ENCODE measurements around the gene PAPPA2.
"Not testable (repeated sequence)": the region's sequence is repeated elsewhere in the genome, so short reads cannot be mapped to it uniquely, and the experiment has no call there.

The PAPPA2 gene

DNA sequence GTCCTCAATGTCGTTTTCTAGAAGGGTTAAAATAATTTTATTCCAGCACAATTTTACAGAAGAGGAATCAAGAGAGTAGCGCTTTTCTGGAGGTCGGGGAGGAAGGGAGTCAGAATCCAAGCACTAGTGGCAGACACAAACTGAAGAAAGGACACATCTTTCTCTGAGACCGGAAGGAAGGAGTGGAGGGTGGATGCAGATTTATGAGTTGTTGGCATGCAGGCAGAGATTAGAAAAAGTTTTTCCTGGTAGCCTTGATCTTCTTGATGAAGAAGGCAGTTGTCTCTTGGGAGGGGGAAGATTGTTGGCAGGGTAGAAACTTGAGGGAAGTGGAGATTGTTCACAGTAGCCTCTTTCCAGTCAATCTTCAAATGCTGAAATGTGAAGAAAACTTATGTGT lies 149.8 kb downstream of the PAPPA2 start:
- no peak for DNase-seq

DNA sequence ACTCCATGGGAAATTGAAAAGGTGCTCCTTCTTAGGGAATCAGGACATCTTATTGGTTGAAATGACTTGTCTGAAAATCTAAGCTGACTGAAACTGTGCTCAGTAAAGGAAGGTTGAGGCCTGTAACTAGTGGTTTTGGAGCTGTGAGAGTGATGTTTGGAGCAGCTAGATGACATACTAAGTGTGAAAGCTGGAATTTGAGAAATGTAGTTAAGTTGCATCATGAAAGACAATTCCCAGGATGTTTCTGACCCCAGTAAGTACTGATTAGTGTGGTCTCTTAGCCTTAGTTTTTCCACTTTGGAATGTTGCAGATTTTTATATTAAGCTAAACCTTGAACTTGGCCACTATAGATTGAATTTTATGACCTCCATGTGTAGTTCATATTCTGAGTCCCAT lies 154.9 kb downstream of the PAPPA2 start:
- no peak for DNase-seq

DNA sequence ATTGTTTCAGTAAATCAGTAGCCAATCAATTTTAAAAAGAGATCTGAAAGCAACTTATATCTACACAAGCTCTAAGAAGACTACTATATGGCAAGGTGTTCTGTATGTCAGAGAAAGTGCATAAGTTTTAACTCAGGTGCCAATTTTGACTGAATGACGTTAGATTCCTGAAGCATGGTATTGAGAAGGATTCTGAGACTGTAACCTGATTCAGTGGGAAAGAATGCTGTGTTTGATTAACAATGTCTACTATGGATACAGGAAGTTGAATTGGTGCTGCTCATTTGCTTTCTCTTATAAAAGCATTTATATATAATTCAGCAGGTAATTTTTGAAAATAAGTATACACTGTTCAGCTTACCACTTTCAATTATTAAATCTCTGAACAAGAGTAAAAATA lies 156.3 kb downstream of the PAPPA2 start:
- no peak for DNase-seq

DNA sequence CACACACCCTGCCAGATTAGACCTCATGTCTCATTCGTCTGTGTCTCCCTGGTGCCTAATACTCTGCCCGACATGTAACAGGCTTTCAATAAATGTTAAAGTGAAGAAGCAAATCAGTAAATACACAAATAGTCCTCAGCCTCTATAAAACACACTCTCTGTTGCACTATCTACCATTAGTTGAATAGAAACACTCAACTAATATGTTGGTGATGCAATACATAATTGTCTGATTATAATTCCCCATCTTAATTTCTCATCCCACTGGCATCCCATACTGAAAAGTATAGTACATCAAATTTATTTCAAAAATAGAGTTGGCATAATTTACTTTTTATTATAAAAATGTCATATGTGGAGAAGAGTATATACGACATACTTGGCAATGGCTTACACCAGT lies 162.4 kb downstream of the PAPPA2 start:
- DNase-seq: no peak

DNA sequence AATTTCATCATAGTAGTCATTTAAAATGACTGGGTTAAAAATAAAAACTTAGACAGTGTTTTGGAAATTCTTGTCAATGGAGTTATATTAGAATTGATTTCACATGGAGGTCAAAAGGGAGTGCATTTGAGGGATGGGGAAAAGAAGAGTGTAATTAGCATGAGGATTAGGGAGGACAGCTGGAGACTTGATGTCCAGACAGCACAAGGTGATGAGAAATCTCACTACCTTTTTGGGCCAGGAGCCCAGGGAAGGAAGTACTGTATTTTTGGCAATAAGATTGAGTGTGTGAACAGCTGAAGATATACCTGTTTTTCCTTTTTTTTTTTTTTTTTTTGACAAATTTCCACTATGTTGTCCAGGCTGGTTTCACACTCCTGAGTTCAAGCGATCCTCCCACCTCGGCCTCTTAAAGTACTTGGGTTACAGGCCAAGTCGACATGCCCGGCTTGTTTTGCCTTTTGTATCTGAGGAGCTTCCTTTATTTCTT lies 163.6 kb downstream of the PAPPA2 start:
- no peak for DNase-seq

DNA sequence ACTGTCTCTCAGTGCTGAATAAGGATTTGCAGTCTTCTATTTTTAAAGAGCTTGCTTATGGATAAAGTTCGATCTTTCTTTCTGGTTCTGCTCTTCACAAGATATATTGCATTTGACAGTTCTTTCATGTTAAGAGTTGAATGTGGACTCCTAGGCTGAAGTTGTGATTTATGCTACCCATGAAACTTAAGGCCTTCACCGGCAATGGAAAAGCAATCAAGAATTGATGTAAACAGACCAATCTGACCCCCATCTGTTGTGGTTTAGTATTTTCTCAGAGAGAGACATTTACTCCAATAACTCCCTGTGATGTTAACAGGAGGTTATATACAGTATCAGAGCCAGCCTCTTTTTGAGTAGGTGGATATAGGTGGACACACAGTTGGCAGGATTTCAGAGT lies 165.8 kb downstream of the PAPPA2 start:
- no peak for DNase-seq

DNA sequence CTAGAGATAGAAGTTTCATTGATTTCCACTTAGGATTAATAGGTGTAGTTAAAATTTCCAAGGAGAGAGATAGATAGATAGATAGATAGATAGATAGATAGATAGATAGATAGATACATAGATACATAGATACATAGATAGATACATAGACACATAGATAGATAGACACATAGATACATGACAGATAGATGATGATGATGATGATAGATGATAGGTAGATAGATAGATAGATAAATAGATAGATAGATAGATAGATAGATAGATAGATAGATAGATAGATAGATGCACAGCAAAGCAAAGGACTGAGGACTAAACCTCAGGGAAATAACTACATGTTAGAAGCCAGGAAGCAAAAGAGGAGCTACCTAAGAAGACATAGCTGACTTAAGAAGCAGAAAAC lies 171.8 kb downstream of the PAPPA2 start:
- not testable (repeated sequence) for DNase-seq

DNA sequence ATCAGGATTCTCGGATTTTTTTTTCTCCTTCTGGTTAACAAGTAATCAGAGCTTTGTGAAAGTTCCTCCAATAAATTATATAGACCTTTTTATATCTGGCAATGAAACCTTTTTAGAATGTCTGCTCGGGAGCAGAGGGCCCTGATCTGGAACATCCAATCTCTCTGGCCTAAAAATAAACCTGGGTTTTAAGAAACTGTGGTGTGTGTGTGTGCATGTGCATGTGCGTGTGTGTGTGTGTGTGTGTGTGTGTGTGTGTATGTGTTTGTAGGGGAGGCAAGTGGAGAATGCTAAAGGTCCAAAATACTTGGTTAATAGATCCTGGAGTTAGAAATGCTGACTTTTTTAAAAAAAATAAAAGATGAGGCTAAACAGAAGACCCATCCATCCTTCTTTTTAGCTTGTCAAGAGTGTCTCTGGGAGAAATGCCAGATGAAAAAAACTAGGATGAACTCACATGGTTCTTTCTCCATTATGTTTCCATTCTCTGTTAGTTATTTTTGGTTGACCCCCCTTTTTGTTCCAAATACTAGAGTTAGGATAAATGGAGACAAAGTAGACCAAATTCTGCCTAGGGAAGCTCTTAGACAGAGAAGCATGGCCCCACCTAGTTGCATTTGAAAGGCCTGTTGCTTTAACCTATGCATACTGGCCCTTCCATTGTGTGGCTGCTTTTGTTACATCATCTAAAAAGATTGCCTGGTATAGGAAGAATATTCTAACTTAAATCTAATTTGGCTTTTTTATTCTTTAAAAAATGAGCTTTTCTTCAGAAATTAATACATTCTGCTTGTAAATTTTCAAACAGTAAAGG lies 175.9 kb downstream of the PAPPA2 start:
- no peak for DNase-seq

DNA sequence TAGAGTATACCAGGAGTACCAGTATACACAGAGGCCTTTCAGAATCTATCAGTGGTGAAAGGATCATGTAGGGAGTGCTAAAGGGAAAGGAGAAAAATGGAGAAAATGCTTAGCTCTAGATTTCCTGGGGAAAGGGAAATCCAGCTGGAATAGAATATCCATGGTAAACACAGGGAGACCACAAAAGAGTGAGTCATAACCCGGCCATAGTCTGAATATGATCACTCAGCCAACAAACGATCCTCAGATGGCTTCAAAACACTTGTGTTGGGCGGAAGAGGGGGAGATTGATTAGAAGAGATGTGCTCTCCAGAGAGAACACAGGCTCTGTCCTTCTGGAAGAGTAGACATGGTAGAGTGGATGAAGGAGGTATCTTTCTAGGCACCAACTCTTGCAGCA lies 180.6 kb downstream of the PAPPA2 start:
- no peak for DNase-seq

DNA sequence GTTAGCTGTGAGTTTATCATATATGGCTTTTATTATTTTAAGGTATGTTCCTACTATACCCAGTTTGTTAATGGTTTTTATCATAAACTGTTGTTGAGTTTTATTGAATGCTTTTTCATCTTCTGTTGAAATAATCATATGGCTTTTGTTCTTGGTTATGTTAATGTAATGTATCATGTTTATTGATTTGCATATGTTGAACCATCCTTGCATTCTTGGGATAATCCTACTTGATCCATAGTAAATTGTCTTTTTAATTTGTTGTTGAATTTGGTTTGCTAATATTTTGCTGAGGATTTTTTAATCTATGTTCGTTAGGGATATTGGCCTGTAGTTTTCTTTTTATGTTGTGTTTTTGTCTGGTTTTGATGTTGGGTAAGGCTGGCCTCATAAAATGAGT lies 185.6 kb downstream of the PAPPA2 start:
- no peak for DNase-seq

DNA sequence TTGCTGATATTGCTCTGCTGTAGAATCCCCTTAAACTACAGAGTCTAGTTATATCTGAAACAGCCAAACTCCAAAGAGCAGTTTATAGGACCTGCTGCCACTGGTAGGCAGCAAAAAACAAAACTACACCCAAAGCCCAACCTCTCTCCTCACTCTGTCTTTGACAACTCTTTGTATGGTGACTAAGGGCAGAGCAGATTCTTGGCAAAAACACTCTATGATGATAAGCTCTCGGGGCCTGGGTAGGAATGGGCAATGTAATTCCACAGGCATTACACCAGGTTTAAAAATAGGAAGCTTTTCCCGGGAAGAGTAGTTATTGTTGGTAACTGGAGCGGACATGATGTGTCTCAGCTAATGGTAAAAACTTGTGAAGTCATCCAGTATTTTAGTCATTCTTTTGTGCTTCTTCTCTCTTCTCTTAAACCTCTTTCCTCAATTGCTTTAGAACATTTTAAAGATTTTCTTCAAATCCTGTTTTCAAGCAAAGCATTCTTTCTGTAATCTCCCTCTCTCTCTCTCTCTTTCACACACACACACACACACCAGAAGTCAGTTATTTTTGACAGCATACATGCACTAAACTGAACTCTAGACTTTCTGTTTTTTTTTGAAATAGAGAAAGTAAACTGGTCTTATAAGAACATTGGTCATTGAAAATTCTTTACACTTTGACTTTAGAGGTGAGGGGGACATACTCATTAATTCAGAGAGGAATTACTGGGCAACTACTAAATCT lies 193.5 kb downstream of the PAPPA2 start:
- DNase-seq: no peak

DNA sequence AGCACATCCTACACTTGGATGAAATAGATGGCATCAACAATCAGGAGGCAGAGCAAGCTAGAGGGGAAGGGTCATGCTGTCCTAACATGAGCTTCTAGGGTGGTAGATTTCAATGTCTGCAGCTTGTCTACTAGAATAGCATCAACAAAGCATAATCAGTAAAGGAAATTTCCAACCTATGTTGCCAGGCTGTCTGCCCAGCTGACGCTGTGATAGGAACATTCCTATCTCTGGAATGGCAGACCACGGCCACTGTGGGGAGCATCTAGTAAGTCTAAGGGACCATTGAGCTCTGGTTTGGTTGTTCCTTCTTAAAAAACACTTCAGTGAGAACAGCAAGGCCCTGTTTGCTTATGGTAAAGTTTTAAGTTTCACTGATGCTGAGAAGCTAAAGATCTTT lies 206.8 kb downstream of the PAPPA2 start:
- DNase-seq: no peak

DNA sequence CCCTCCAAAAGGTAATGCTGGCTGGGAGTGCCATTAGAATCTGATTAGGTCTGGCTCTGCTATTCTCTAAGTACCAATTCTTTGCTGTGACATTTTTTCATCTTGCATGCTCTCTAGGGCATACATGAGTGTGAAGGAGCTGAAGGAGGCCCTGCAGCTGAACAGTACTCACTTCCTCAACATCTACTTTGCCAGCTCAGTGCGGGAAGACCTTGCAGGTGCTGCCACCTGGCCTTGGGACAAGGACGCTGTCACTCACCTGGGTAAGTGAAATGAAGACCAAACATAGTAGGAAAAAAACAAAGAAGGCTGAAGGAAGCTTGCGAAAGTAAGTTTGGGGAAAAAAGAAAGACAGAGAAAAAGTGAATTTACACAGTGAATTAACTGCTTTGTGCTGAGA lies 207.9 kb downstream of the PAPPA2 start:
- DNase-seq: no peak

DNA sequence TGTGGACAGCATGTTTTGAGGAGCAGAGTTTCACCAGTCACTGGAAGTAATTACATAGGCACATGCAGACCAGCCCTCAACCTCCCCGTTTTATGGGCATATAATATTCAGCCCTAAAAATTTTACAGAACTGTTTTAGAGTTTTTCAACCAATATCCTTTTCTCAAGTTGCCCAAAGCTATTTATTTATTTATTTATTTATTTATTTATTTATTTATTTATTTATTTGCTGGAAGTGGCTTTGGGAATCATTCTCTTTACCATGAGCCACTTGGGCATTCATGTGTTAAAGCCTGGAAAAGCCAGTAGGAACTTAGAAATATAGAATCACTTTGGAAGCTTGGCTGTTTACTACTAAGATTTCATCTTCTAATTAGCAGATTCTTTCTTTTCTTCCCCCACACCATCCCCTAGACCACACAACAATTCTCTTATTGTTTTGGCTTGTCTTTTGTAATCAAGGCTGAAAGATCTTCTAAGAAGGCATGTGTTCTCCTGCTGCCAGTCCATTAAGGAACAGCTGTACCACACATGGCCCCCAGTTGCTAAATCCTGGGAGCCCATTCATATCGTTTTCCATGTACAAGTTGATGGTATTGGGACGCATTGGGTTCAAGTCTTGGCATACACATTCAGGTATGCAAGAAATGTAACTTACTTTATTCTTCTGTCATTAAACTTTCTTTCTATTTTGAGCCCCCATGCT lies 220.0 kb downstream of the PAPPA2 start:
- DNase-seq: no peak

DNA sequence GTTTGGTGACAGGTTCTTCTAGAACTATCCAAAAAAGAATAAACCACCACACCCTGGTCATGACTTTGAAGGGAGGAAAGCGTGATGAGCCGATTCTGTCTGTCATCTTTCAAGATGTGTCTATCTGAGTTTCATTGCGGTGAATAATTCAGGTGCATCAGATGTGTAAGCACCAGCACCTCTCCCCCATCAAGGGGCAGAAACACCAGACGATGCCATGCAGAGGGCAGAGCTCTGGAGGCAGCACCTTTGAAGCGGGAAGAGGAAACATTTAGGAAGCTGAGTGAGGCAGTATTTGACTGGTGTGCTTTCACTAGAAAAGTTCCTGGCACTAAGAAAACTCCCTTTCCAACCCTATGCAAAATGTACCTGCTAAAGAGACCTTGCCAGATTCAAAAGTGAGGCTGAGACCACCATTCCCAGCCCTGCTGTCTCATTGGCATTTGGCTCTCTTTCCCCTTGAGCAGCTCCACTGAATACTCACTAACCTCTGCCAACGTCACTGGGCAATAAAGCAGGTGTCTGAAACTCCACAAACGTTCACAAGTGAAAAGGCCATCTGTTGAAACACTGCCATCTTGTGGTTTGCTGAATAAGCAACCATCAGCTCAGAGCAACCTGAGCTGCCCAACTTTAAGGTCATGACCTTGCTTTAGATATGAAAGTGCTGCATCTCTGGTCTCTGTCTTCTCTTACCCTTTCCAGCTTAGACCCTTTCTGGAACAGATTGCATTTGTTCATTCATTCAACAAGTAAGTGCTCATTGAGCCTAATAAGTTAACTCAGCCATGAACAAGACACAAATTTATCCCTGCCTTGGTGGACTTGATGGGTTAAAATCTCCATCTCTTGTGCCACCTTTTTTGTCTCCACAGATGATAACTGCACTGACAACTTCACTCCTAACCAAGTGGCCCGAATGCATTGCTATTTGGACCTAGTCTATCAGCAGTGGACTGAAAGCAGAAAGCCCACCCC lies 228.6 kb downstream of the PAPPA2 start:
- no peak for DNase-seq

DNA sequence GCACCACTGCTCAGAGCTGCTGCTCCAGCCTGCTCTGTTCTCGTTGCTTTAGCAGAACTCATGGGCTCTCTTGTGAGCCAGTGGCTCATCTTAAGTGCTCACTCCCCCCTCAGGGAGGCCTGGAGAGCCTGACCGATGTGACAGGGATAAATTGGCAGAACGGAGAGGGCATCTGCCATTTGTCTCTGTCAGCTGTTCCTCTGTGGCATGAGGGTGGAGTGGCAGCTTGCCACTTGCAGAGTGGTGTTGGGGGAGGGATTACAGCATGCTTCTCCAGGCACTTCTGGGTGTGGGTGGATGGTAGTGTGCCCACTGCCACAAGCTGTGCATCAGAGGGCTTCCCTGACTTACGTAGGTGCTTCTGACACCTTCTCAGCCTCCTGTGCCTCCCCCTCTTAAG lies 229.5 kb downstream of the PAPPA2 start:
- no peak for DNase-seq

DNA sequence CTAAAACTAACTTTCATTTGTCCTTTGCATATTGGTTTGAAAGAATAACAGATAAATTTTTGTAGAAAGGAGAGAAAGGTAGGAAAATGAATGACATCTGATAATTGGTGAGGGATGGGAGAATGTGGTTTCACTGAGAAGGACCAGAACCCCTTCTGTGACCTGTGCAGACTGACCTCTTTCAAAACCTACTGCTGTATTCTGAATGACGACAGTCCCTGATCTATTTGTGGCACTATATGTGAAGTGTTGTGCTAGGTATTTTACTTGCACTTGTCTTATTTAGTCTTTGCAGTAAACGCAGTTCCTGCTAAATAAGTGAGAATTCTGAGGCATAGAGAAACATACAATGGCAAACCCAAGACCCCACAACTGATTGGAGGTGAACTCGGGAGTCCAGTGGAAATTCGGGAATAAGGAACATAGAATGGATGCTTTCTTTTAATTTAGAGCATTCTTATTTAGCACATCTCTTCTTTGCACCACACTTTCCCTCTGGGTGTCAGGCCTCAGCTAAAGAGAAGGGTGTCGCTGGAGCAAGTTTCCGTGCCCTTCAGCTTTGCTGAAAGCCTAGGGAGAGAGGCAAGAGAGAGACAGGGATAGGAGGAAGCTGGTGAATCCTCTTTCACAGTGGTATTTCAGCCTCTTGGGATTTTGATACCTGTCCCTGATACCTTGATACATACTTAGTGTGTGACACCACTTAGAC lies 230.2 kb downstream of the PAPPA2 start:
- DNase-seq: no peak

DNA sequence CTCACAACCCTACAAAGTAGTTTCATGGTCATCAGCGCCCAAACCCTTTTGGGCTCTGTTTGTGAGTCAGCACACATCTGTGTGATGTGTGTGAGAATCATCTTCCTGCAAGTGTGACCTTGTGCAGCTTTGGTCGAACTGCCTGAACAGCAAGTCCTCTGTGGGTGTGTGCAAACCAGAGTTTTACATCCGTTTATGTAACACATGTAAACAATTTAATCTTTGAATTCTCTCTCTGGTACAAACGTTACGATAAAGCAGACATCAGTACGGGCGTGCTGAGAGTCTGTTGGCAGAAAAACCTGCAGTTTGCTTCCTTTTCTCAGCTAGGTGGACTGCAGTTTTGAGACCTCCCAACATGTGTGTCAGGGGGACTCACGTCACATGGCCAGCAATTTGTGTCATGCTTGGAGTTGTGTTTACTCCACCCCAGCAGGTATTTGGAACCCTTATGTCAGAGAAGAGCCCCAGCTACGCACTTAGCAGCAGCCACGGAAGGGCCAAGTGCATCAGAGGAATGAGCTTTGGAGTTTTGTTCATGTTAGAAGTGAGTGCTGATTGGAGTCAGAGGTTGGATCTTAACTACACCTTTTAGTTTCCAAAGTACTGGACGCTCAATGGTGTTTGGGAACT lies 230.8 kb downstream of the PAPPA2 start:
- no peak for DNase-seq

DNA sequence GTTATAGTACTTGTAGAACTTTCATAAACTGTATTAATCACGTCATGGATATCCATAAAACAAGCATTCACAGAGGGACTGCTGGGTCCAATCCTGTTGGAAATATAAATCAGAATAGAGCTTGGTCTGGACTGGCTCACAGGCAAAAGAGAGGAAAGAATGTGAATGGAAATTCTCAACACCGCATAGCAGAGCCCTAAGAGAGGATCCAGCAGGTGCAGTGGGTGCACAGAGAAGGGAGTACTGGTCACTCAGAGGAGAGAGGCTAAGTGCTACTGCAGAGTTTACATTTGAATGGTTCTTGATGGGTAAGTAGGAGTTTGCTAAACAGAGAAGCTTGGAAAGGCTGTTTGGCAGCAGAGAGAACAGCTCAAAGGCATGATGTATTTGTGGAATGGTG lies 231.7 kb downstream of the PAPPA2 start:
- DNase-seq: no peak

DNA sequence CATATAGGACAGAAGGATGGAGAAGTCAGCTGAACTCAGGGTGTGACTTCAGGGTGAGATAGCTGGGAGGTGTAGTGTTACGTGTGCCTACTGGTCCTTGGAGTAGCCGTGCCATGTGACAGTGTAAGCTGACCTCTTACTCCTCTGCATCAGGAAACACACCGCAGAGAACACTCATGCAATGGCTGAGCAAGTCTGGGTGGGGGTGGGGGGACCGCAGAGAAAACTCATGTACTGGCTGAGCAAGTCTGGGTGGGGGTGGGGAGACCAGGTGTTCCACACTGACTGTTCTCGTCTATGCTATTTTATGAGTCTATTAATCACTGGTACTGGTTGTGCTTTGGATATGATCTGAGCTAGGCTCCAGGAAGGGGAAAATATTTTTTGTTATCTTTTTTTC lies 233.1 kb downstream of the PAPPA2 start:
- no peak for DNase-seq

DNA sequence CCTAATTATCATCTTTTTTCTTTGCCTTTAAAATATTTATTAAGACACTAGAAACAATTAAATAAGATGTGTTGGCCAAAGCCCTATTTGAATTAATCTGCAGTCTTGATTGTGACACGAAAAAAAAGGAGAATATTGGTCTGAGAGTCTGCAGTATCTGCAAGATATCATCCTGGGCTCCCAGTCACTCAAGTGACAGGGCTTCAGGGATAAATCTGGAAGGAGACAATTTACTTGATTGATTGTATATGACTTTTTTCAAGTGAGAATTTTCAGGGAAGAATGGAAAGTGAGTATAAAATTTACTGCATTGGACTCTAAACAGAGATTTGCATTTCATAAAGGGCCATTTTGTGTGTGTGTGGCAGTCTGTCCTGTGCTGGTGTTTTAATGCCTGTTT lies 233.7 kb downstream of the PAPPA2 start:
- DNase-seq: no peak

Data from GF-D8 (cell line).